Activated CD4-positive, alpha-beta T cell treated with anti-CD3 and anti-CD28 coated beads for 1 hour (primary cell): Measurements from ENCODE around the gene ILK.

ENCODE experiments used
- DNase-seq: peaks from one replicate; pipeline ENCODE4 v3.0.0-alpha.2; 2020

ILK gene

DNA sequence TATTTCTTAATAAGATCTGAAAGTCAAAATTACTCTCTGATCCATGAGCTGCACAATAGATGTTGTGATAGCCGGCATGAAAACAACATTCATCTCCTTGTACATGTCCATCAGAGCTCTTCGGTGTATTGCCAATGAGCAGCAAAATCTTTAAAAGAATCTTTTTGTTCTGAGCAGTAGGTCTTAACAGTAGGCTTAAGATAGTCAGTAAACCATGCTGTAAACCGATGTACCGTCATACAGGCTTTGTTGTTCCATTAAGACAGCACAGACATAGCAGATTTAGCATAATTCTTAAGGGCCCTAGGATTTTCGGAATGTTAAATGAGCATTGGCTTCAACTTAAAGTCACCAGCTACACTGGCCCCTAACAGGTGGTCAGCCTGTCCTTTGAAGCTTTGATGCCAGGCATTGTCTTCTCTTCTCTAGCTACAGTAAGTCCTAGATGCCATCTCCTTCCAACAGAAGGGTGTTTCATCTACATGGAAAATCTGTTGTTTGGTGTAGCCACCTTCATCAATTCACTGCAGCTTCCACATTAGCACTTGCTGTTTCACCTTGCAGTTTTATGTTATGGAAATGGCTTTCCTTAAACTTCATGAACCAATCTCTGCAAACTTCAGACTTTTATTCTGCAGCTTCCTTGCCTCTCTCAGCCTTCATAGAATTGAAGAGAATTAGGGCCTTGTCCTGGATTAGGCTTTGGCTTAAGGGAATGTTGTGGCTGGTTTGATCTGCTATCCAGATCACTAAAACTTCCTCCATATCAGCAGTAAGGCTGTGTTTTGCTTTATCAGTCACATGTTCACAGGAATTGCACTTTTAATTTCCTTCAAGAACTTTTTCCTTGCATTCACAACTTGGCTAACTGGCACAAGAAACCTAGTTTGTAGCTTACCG lies 28.5 kb upstream of the ILK start:
- no peak for DNase-seq

DNA sequence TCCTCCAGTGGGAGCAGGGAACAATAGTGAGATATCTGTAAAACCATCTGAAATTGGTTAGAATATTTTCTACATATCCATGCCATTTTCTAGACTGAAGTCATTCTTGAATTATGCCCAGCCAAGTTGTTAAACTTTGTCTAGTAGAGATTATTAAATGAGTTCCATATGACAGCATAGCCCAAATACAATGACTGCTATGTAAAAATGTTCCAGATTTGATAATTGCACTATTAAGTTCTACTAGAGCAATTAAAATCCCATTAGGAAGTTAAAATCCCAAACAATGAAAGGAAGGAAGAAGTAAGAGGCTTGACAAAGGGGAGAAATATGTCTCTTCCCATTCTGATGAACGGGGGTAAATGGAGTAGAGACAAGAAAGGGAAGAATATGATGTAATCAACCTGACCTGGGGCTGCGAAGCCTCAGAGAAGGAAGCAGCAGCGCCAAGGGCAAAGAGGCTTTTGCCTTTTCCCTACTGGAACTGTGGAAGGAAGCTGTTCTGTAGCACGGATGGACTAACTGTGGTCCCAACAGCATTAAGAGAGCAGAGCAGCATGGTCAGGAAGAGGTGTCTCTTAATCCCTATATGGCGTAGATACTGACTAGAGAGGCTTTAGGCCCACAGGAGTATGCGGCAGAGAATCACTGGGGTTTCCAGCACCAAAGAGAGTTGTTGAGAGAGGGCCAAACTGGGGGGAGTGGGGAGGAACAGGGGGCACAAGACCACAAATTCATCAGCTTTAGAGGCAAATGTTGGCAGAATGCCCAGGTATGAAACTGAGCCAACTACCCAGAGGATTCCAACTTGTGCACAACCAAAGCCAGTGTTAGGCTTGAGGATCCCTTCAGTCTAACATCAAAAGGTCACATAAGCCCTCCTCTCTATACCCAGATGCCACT lies 26.9 kb upstream of the ILK start:
- no peak for DNase-seq

DNA sequence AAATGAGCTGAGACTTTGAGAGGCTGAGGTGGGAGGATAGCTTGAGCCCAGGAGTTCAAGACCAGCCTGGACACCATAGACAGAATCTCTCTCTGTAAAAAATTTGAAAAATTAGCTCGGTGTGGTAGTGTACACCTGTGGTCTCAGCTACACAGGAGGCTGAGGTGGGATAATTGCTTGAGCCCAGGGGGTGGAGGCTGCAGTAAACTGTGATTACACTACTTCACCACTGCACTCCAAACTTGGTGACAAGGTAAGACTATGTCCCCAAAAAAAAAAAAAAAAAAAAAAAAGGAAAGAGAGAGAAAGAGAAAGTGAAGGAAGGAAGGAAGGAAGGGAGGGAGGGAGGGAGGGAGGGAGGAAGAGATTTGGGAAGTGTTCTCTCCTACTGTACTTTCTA lies 25.4 kb upstream of the ILK start:
- DNase-seq: no peak

DNA sequence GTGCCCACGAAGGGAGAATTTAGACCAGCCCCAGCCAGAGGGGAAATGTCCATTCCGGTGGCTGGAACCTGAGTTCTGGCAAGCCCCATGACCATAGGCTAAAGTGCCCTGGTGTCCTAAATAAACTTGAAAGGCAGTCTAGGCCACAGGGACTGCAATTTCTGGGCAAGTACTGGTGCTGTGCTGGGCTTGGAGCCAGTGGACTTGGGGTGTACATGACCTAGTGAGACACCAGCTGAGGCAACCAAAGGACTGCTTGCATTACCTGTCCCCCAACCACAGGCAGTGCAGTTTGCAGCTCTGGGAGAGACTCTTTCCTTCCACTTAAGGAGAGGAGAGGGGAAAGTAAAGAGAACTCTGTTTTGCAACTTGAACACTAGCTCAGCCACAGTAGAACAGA lies 23.9 kb upstream of the ILK start:
- no peak for DNase-seq

DNA sequence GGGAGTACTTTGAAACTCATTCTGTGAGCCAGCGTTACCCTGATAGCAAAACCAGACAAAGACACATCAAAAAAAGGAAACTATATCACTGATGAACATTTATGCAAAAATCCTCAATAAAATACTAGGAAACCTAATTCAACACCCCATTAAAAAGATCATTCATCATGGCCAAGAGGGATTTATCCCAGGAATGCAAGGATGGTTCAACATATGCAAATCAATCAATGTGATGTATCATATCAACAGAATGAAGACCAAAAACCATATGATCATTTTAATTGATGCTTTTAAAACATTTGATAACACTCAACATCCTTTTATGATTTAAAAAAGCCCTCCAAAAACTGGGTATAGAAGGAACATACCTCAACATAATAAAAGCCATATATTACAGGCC lies 20.0 kb upstream of the ILK start:
- no peak for DNase-seq

DNA sequence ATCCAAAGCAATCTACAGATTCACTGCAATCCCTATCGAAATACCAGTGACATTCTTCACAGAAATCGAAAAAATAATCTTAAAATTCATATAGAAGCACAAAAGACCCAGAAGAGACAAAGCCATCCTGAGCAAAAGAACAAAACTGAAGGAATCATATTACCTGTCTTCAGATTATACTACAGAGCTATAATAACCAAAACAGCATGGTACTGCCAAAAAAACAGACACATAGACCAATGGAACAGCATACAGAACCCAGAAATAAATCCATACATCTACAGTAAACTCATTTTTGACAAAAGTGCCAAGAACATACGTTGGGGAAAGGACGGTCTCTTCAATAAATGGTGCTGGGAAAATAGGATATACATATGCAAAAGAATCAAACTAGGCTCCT lies 19.0 kb upstream of the ILK start:
- DNase-seq: no peak

DNA sequence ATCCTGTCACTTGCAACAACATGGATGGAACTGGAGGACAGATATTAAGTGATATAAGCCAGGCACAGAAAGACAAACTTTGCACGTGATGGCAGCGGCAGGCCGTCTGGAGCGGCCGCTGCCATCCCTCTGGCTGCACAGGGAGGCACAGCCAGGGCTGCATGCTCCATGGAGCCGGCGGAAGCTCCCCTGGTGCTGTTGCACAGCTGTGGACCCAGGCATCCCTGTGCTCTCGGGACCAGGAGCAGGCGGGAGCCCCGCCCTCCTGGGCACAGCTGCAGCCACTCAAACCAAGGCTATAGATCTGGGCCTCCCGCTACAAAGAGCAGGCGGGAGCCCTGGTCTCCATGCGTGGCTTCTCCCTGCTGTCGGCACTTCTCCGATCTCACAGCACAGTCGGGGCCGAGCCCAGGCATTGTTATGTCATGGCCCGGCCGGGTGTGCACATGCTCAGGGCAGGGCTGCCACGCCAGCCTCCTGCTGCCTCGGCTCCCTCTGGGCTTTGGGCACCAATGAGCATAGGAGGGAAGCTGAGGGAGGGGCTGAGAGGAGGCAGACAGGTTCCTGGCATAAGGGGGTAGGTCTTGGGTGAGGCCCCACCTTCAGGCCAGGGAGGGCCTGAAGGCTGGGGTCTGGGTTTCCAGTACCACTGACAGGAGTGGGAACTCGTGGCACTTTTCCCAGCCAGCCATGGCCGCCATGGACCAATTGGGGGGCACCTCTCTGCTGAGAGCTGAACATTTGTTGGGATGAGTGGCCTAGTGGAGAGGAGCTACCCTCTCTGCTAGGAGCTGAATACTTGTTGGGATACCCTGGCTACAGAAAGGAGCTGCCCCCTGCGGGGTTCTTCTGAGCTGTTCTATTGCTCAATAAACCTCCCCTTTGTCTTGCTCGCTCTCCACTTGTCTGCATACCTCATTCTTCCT lies 16.9 kb upstream of the ILK start:
- no peak for DNase-seq

DNA sequence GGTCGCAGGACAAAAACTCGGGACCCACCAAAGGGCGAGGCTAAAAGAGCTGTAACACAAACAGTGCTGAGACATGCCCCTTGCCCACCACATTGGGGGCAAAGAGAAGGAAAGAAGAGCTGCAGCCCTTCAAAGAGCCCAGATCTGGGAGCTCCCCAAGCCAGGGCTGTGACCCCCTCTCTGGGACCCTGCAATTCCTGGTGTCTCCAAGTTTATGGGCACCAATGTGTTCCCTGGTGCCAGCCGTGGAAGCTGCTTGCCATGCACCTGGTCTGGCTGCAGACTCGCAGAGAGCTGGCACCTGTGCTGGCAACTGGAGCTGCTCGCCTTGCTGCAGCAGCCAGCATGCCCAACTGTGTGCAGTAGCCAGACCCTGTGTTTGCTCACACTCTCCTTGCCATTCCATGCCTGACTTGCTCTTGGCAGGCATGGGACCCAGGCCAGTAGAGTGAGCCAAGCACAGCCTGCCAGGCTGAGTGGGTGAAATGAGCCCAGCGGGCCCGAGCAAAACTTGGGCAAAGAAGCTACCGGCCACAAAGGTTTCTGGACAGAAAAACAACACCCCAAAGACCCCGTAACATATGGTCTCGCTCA lies 16.1 kb upstream of the ILK start:
- DNase-seq: no peak

DNA sequence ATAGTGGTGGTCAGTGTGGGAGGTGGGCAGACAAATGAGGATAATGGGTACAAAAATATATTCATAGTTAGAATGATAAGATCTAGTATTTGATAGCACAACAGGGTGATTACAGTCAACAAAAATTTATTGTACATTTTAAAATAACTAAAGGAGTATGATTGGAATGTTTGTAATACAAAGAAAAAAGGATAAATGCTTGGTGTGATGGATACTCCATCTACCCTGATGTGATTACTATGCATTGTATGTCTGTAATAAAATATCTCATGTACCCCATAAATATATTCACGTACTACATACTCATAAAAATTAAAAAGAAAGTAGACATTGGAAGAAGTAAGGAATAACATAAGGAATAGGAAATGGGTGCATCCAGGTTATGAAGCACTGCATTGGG lies 15.6 kb upstream of the ILK start:
- DNase-seq: no peak

DNA sequence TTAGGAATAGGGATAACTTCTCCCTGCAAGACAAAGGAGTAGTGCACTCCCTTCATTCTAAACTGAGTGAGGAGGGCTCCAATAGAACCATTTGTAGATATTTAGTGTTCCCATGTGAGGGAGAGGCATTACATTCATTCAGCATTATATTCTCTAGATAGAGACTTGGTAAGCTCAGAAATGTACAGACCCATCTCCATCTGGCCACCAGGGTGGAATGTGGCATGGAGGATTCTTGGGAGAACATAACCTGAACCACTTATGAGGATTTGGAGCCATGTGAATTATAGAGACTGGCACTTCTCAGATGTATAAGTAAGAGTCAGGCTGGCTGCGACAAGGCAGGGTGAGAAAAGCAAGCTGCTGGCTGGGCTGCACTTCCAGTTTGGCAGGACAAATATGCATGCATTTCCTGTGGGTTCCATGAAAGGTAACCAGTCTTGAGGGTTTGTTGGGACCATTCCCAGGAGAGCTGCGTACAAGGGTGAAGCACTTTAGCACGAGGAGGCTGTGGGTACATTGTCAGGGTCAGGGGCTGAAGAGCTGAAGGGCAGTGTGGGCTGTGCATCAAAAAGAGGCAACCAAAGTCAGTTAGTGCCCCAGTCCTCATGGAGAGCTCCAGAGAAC lies 9.3 kb upstream of the ILK start:
- DNase-seq: no peak

DNA sequence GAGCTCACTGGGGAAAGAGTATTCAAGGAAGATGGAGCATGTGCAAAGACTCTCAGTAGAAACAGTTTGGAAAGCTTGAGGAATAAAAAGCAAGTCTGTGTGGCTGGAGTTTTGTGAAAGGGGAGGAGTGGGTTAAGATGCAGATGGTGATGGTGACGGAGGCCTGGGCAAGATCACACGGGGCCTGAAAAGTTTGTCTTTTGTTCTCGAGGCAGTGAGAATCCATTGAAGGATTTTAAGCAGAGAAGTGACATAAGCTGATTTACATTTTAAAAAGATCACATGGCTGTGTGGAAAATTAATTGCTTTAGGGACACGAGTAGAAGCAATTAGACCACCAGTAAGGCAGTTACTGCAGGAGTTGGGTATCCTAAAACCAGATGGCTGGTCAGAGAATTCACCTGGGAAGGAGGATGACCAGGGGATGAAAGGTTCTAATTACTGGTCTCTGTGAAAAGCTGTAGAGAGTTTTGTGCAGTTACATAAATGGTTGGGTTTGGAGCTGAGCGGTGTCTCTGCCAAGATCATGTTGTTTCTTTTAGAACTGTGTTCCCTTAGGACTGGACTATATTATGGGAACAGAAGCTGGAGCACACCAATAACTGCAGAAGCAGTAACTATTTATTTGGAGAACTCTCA lies 7.2 kb upstream of the ILK start:
- no peak for DNase-seq

DNA sequence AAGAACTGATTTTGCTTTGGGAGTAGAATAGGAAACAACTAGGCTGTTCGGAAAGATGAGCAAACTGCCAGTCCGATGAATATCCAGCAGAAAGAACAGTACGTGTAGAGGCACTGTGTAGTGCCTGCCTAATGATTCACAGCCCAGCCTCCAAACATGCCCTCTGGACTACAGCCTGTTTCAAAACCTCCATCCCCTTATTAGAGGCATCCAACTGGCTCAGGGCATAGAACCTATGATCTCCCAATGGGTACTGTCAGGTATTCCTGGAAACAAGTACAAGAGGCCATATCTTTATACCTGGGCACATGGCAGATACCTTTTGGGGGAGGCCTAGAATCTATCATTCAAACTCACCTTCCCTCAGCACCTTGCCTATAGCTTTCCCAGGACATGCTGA lies 5.0 kb upstream of the ILK start:
- no peak for DNase-seq

DNA sequence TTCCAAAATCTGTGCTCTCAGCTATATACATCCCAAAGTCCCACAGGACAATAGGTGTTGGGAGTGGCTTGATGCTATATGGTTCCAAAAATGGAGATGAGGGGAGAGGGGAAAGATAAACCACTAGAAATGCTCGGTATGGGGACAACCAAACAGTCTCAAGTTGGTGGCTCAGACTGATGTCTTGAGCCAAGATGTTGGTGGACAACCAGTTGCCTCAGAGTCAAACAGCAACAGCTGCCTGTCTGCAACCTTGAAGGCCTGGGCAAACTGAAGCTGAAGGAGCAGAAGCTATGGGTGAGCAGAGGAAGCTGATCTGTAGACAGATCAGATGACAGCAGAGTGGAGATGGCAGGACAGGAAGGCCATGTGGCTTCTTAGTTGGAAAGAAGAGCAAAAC lies 4.1 kb upstream of the ILK start:
- DNase-seq: no peak

DNA sequence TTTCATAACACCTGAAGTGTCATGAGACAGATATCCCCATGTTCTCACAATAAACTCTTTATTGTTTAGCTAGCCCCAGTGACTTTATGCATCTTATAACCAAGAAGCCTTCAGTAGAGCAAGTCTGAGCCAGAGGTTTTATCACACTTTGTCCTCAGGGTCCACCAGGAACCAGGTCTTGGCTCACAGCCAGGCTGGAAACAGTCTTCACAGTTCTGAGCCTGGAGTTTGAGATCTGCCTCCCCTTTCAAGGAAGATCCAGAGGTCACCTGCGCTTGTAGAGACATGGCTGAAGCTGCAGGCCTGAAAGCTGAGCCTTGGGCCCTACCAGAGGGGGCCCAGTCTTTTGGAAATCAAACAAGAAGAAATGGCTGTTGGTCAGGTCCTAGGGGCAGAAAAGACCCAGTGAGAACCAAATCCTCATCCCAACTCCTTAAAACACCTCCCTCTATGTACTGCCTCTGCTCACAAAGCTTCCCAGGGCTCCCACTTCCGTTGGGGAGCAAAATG lies 3.6 kb upstream of the ILK start:
- DNase-seq: no peak

DNA sequence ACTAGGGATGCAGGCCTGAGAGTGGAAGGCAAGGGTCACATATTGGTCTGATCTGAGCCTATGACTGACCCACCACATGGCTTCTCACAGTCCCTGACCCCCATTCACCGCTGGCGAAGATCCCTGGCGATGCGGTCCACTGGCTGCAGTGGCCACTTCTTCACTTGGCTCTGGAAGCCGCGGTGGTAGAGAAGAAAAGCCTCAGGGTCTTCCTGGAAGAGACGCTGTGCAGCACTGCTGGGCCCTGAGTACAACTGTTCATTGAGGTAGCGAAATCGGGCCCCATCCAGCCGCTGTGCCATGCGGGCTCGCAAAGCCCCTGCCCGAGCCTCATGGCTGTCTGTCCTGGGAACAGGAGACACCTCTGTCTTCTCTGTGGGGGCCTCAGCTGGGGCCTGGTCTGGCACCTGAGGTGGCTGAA lies 2.5 kb upstream of the ILK start:
- DNase-seq: no peak

DNA sequence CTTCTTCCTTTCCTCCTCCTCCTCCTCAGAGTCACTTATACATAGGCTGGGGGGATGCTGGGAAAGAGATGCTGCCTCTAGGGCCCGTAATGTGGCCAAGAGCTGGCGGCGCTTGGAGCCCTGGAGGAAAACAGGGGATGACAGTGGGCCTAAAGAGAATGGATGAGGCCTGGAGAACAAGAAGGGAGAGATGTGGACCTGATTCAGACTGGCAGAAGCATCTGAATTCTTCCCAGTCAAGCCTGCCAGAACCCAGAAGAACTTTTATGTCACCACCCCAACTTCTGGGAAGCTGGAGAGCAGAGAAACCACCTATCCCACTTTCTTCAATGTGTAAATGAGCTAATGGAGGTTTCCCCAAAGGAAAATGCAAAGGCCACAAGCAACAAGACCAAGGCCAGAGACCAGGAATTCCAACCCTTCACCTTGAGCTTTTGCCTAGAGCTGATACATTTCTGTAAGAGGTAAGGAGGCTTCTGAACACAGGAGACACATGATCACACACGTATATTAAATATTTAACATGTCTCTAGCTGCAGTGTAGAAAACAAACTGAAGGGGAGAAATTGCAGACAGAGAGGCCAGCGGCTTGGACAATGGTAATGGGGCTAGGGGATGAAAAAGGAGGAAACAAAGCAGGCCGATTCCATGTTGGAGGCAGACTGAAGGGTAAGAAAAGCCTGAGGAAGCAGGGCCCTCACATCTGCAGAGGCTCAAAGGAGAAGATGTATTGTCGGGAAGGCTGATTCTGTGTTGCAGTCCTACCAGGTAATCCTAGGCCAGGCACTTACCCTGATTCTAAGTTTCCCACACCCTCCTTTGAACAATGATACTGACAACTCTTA lies 1.3 kb upstream of the ILK start:
- DNase-seq: no peak

DNA sequence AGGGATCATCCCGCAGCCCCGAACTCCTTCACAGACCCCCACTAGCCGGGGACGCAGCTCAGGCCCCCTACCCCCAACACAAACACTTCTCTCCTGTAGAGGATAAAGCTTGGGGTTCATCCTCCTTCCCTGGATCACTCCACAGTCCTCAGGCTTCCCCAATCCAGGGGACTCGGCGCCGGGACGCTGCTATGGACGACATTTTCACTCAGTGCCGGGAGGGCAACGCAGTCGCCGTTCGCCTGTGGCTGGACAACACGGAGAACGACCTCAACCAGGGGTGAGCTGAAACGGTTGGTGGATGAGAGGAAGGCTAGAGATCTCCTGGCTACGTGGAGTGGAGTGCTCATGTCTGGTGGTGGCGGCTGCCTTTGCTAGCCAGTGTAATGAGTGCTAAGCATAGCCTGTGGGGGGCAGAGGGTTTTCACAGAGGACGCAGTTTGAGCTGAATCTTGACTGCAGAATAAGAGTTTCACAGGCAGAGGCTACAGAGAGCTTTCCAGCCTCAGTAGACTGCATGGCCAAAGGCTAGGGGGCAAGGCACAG lies 580 bp downstream of the ILK start:
- peak; percentile 48 for DNase-seq

DNA sequence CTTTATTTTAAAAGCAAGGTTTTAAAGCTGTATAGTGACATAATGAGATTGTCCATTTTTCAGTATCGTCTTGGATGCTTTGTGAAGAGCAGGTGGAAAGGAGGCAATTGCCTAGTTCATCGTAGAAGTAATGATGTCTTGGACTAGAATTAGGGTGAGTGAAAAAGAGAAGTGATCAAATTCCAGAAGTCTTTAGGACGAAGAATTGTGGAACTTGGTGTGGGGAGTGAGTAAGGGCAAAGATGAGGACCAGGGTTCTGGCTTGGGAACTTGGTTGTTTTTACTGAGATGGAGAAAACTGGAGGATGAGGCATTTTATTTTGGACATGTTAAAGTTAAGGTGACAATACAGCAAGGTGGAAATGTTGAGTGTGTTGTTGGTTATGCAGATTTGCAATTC lies 1.2 kb downstream of the ILK start:
- DNase-seq: no peak

DNA sequence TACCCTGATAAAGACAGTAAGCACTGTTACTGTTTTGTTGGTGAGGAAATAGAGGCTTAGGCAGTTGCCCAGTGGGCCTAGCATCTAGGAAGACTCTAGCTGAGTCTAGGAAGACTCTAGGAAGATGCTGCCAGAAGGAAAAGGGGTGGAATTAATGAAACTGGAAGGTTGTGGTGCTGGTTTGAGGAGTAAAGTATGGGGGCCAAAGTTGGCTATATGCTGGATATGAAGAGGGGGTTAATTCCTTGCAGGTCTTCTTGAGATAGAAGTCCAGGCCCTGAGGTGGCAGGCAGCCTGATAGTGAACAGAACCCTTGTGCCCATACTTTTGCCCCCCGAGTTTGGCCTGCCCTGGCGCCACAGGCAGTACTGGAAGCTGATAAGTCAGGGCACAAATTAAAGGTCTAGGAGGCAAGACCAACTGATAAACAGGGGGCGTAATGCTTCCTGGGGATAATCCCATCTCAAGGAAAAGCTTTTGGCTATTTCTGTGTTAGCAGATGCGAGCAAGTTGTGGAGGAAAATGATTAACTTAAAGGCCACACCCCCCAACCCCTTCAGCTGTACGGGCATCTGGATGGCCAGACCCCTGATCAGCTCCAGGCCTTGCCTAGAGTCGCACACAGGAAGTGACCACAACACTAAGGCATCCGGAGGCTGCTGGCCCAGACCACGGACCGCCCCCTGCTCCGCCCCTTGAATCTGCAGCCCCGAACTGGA lies 3.1 kb downstream of the ILK start:
- no peak for DNase-seq
